ENCODE measurements around the gene ITGBL1.

DNA sequence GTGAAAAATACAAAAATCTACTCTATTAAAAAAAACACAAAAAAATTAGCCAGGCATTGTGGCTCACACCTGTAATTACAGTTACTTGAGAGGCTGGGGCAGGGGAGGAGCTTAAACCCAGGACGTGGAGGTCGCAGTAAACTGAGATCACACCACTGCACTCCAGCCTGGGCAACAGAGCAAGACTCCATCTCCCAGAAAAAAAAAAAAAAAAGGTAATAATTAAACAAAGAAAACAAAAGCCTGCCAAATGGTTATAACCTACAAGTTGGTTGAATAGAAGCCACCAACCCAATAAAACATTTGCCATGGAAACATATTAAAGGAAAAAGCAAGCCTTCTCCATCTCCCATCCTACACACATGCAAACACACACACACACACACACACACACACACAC is 255.2 kb downstream of the ITGBL1 start:
- TF ChIP-seq EP300 (IDR thresholded peaks at IDR 0.05) (no peak), POLR2A (IDR thresholded peaks at IDR 0.05) (no peak)

All from stomach (tissue), 4 donors.